Panc1 (cell line): ENCODE results near the gene SV2C. TPM values are rescaled to one million over a fixed set of nuclear protein-coding genes. Genes with fewer than 3 reads are reported as not detected.

Experiments
- ATAC-seq: fragments of 200-7000 bp; cut with Tn5 transposase; 2 replicates; pipeline ENCODE4 v1.9.1; 2020; ENCODE audit warnings: mild to moderate bottlenecking, moderate library complexity
- BruUV-seq: library from RNA; stranded (reverse); fragments of 400-500 nt; replicated peaks from 2 replicates; lab custom pipeline; 2021; lab: Mats Ljungman, UMichigan
- CTCF ChIA-PET: fragments of 300-600 bp; sonication (Branson Sonifier 250); formaldehyde crosslinking; loops from one replicate; lab custom pipeline; 2022; ENCODE audit warnings: antibody characterized with exemption; lab: Charles Lee
- POLR2A ChIA-PET: fragments of 300-600 bp; sonication (Branson Sonifier 250); formaldehyde crosslinking; loops from one replicate; lab custom pipeline; 2022; ENCODE audit warnings: antibody characterized with exemption; lab: Charles Lee
- DNase-seq: peaks from one replicate; pipeline ENCODE4 v3.0.0-alpha.2; 2010; ENCODE audit warnings: low read depth, low spot score
- H3K27ac ChIP-seq: 2 replicates; pipeline ENCODE4 v1.5.1; 2011; ENCODE audit warnings: mild to moderate bottlenecking, low read length, inconsistent platforms
- H3K27me3 ChIP-seq: fragments of 200-500 bp; sonication (Bioruptor generic); 2 replicates; pipeline ENCODE4 v1.6.0; 2014; ENCODE audit warnings: low read length, inconsistent platforms; ENCODE audit not compliant: control insufficient read depth, insufficient read depth
- H3K36me3 ChIP-seq: fragments of 200-500 bp; sonication (Bioruptor generic); 2 replicates; pipeline ENCODE4 v1.5.1; 2014; ENCODE audit warnings: inconsistent platforms, mild to moderate bottlenecking, low read length, moderate library complexity; ENCODE audit not compliant: control insufficient read depth, insufficient read depth
- H3K4me1 ChIP-seq: 2 replicates; pipeline ENCODE4 v1.5.1; 2011; ENCODE audit warnings: inconsistent platforms, mild to moderate bottlenecking, low read length, moderate library complexity; ENCODE audit not compliant: control insufficient read depth, insufficient read depth
- H3K4me3 ChIP-seq, 2 experiments: 2 replicates each; pipeline ENCODE4 v1.5.1; 2011 to 2012; ENCODE audit warnings: low read depth in 2 of 2, low read length in 2 of 2, mild to moderate bottlenecking in 2 of 2, inconsistent platforms in 1 of 2, moderate library complexity in 1 of 2
- H3K9me3 ChIP-seq: fragments of 200-500 bp; sonication (Bioruptor generic); 2 replicates; pipeline ENCODE4 v1.5.1; 2014; ENCODE audit warnings: low read depth, mild to moderate bottlenecking, inconsistent platforms, low read length, moderate library complexity; ENCODE audit not compliant: control insufficient read depth, insufficient read depth
- CTCF ChIP-seq: fragments of 450-650 bp; IDR thresholded peaks from 2 replicates; pipeline ENCODE4 v1.5.1; 2017; ENCODE audit warnings: mild to moderate bottlenecking
- POLR2AphosphoS5 ChIP-seq: IDR thresholded peaks from 2 replicates; pipeline ENCODE4 v1.6.1; 2012; ENCODE audit warnings: mild to moderate bottlenecking, low read depth, low read length, moderate library complexity
- SIN3A ChIP-seq: IDR thresholded peaks from 2 replicates; pipeline ENCODE4 v1.6.1; 2012; ENCODE audit warnings: low read depth, mild to moderate bottlenecking, low read length, moderate library complexity, borderline replicate concordance; ENCODE audit not compliant: insufficient read depth
- TCF7L2 ChIP-seq: IDR thresholded peaks from 2 replicates; pipeline ENCODE4 v1.6.1; 2011; ENCODE audit warnings: mild to moderate bottlenecking, low read depth, low read length, inconsistent platforms
- in situ Hi-C: cut with HindIII; loops from 2 replicates; pipeline ENCODE4 v1.10.0; 2016; ENCODE audit warnings: low sequenced_read_pairs, low pct_unique_long_range_greater_than_20kb
- intact Hi-C: fragments of 100-400 bp; cut with micrococcal nuclease; formaldehyde crosslinking; loops from one replicate; pipeline ENCODE4 v1.10.0; 2022; ENCODE audit not compliant: unreplicated experiment
- total RNA-seq: library from RNA; stranded (reverse); gene quantifications from one replicate; pipeline ENCODE4 v1.2.1, GENCODE V29; 2021; ENCODE audit not compliant: unreplicated experiment
- TF ChIP-seq, protein P1 (sequence below), 2 experiments: IDR thresholded peaks; 2 replicates each; pipeline ENCODE4 v1.6.1; 2011 to 2012; ENCODE audit warnings: low read depth in 2 of 2, control low read depth in 1 of 2, low read length in 1 of 2, mild to moderate bottlenecking in 1 of 2, moderate library complexity in 1 of 2; ENCODE audit not compliant: insufficient read depth in 1 of 2

The SV2C gene
- total RNA-seq, 1 experiment from 2014 or later = not detected

DNA sequence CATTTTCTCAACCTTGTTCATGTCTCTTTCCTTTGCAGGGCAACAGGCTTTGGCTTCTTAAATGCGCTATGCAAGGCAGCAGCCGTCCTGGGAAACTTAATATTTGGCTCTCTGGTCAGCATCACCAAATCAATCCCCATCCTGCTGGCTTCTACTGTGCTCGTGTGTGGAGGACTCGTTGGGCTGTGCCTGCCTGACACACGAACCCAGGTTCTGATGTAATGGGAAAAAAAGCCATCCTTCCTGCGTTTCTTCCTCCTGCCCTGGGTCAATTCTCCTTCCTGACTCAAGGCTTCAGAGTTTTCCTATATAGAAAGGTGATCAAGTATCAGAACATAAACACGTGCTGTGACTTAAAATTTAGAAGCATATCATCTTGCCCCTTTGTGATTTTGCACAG, 242.1 kb downstream of the SV2C start:
- no peak overlapping the region for H3K4me3 ChIP-seq
- ATAC-seq = no peak
- in situ Hi-C loops = no loop called here

GRCh38 chr5:76325876-76326491, 242.8 kb downstream of the SV2C start:
- ChIA-PET CTCF (no interaction called here), POLR2A (no interaction called here)
- in situ Hi-C loops = no loop called here
- no peaks in the 10 kb centered on the region for H3K36me3 ChIP-seq
- no TSS peak for BruUV-seq
- no peak for DNase-seq
- no peak overlapping the region for H3K27ac ChIP-seq
- H3K27me3 ChIP-seq = peaks cover 7% of the 10 kb centered on the region; the same call in 1 of the 2 replicates
- no peaks in the 10 kb centered on the region for H3K4me1 ChIP-seq
- no peak for TF ChIP-seq CTCF
- no peak for TF ChIP-seq SIN3A
- TF ChIP-seq TCF7L2 = no peak
- no peak for TF ChIP-seq POLR2AphosphoS5
- TF ChIP-seq, protein P1, sequence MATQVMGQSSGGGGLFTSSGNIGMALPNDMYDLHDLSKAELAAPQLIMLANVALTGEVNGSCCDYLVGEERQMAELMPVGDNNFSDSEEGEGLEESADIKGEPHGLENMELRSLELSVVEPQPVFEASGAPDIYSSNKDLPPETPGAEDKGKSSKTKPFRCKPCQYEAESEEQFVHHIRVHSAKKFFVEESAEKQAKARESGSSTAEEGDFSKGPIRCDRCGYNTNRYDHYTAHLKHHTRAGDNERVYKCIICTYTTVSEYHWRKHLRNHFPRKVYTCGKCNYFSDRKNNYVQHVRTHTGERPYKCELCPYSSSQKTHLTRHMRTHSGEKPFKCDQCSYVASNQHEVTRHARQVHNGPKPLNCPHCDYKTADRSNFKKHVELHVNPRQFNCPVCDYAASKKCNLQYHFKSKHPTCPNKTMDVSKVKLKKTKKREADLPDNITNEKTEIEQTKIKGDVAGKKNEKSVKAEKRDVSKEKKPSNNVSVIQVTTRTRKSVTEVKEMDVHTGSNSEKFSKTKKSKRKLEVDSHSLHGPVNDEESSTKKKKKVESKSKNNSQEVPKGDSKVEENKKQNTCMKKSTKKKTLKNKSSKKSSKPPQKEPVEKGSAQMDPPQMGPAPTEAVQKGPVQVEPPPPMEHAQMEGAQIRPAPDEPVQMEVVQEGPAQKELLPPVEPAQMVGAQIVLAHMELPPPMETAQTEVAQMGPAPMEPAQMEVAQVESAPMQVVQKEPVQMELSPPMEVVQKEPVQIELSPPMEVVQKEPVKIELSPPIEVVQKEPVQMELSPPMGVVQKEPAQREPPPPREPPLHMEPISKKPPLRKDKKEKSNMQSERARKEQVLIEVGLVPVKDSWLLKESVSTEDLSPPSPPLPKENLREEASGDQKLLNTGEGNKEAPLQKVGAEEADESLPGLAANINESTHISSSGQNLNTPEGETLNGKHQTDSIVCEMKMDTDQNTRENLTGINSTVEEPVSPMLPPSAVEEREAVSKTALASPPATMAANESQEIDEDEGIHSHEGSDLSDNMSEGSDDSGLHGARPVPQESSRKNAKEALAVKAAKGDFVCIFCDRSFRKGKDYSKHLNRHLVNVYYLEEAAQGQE (IDR thresholded peaks at IDR 0.05; ENCODE audit: insufficient read depth in 1 of 2, low read depth in 2 of 2, low read length in 1 of 2) = no peak
- intact Hi-C loops = no loop called here
- no peak overlapping the region for H3K4me3 ChIP-seq
- no peak for ATAC-seq
- H3K9me3 ChIP-seq = no peaks in the 10 kb centered on the region

More for the DNA sequence above, 242.1 kb downstream of the SV2C start:
- intact Hi-C loops = no loop called here
- ChIA-PET CTCF (no interaction called here), POLR2A (no interaction called here)
- H3K36me3 ChIP-seq = no peaks in the 10 kb centered on the region
- no peak overlapping the region for H3K27ac ChIP-seq
- no TSS peak for BruUV-seq
- no peaks in the 10 kb centered on the region for H3K4me1 ChIP-seq
- peaks cover 7% of the 10 kb centered on the region; the same call in 1 of the 2 replicates for H3K27me3 ChIP-seq
- DNase-seq = no peak
- no peaks in the 10 kb centered on the region for H3K9me3 ChIP-seq
- TF ChIP-seq TCF7L2 (no peak), POLR2AphosphoS5 (no peak), CTCF (no peak), SIN3A (no peak)
- TF ChIP-seq, protein P1 (IDR thresholded peaks at IDR 0.05; ENCODE audit: insufficient read depth in 1 of 2, low read depth in 2 of 2, low read length in 1 of 2) = no peak
